ENCODE measurements around the gene ZBTB43. TPM values are rescaled to one million over a fixed set of nuclear protein-coding genes. Genes with fewer than 3 reads are reported as not detected.

Gene ZBTB43
- total RNA-seq, 2 donors from 2014 or later, result 17.4 to 24.2 TPM

GRCh38 chr9:126756876-126757415, 47.9 kb upstream of the ZBTB43 start:
- Mint-ChIP-seq H3K4me3 (no peak overlapping the region), H3K9me3 (no peaks in the 10 kb centered on the region), H3K27ac (no peak overlapping the region), H3K36me3 (ENCODE audit: low read depth) (no peaks in the 10 kb centered on the region), H3K27me3 (ENCODE audit: insufficient read depth) (peaks cover 12% of the 10 kb centered on the region), H3K4me1 (no peaks in the 10 kb centered on the region)
- DNase-seq, result no peak
- no peaks in the 10 kb centered on the region for H3K36me3 ChIP-seq (ENCODE audit: control insufficient read depth, insufficient read depth, low read length)
- H3K27me3 ChIP-seq (ENCODE audit: control insufficient read depth, insufficient read depth, low read length, poor library complexity, severe bottlenecking), result no peaks in the 10 kb centered on the region
- no peaks in the 10 kb centered on the region for H3K4me1 ChIP-seq (ENCODE audit: control insufficient read depth, insufficient read depth, low read length)
- no peak overlapping the region for H3K9ac ChIP-seq (ENCODE audit: extremely low read depth, low read length, poor library complexity, severe bottlenecking)
- no peak overlapping the region for H3K27ac ChIP-seq (ENCODE audit: low read depth, low read length)
- TF ChIP-seq CTCF (conservative IDR thresholded peaks at IDR 0.05), result no peak
- no peaks in the 10 kb centered on the region for H3K9me3 ChIP-seq (ENCODE audit: control insufficient read depth, low read length)
- 85 to 95% methylated on average over 5 to 6 of the region's 6 CpGs for WGBS, 2 experiments (ENCODE audit: insufficient coverage in 1 of 2, insufficient read length in 1 of 2)
- no peak overlapping the region for H3K4me3 ChIP-seq (ENCODE audit: low read length)

DNA sequence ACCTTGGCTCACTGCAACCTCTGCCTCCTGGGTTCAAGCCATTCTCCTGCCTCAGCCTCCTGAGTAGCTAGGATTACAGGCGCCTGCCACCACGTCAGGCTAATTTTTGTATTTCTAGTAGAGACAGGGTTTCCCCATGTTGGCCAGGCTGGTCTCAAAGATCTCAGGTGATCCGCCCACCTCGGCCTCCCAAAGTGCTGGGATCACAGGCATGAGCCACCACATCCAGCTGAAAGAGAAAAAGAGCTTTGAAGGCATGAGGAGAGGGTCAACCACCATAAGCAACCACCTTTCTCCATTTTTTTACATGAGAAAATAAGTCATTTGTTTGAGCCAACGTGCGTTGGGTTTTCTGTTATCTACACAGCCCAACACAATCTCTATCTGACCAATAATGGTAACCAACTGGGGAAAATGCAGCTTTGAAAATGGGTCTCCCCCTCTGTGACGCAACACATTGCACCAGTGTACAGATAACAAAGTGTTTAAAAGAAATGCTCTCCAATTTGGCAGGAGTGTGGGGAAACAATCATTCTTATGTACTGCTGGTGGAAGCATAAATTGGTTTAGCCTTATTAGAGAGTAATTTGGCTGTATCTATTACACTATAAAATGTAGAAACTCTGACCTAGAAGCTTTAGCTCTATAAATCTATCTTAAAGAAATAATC, 45.8 kb upstream of the ZBTB43 start:
- Mint-ChIP-seq H3K4me3 (no peak overlapping the region), H3K27ac (no peak overlapping the region), H3K4me1 (no peaks in the 10 kb centered on the region), H3K36me3 (ENCODE audit: low read depth) (no peaks in the 10 kb centered on the region), H3K9me3 (no peaks in the 10 kb centered on the region), H3K27me3 (ENCODE audit: insufficient read depth) (peaks cover 8% of the 10 kb centered on the region)
- 90 to 100% methylated on average over 2 to 7 of the region's 7 CpGs for WGBS, 2 experiments (ENCODE audit: insufficient coverage in 1 of 2, insufficient read length in 1 of 2)
- H3K27ac ChIP-seq (ENCODE audit: low read depth, low read length), result no peak overlapping the region
- H3K9me3 ChIP-seq (ENCODE audit: control insufficient read depth, low read length), result no peaks in the 10 kb centered on the region
- no peak for TF ChIP-seq CTCF (conservative IDR thresholded peaks at IDR 0.05)
- H3K27me3 ChIP-seq (ENCODE audit: control insufficient read depth, insufficient read depth, low read length, poor library complexity, severe bottlenecking), result no peaks in the 10 kb centered on the region
- H3K36me3 ChIP-seq (ENCODE audit: control insufficient read depth, insufficient read depth, low read length), result no peaks in the 10 kb centered on the region
- DNase-seq, result no peak
- no peak overlapping the region for H3K4me3 ChIP-seq (ENCODE audit: low read length)
- no peaks in the 10 kb centered on the region for H3K4me1 ChIP-seq (ENCODE audit: control insufficient read depth, insufficient read depth, low read length)
- no peak overlapping the region for H3K9ac ChIP-seq (ENCODE audit: extremely low read depth, low read length, poor library complexity, severe bottlenecking)

DNA sequence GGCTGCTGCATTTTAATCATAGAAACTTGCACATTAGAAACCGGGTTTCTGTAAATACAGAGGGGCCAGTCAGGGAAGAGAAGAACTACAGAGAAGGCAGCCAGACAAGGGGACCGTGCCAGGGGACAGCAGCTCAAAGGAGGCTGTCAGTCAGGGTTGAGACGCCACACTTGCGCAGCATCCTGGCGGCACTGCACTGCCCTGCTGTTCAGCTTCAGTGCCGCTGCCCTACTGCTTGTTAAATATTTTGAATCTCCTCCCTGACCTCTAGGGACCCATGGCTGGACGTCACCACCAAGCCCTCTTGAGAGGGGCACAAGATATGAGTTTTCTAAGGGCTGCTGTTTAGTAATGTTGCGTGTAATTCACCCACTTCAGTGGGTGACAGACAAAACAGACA, 43.6 kb upstream of the ZBTB43 start:
- no peaks in the 10 kb centered on the region for H3K27me3 ChIP-seq (ENCODE audit: control insufficient read depth, insufficient read depth, low read length, poor library complexity, severe bottlenecking)
- H3K27me3 Mint-ChIP-seq (ENCODE audit: insufficient read depth), result peaks cover 8% of the 10 kb centered on the region
- 87 to 89% methylated on average over 6 to 8 of the region's 8 CpGs for WGBS, 2 experiments (ENCODE audit: insufficient coverage in 1 of 2, insufficient read length in 1 of 2)
- no peaks in the 10 kb centered on the region for H3K4me1 ChIP-seq (ENCODE audit: control insufficient read depth, insufficient read depth, low read length)
- no peaks in the 10 kb centered on the region for H3K9me3 Mint-ChIP-seq
- no peak for TF ChIP-seq CTCF (conservative IDR thresholded peaks at IDR 0.05)
- H3K27ac Mint-ChIP-seq, result no peak overlapping the region
- no peaks in the 10 kb centered on the region for H3K36me3 ChIP-seq (ENCODE audit: control insufficient read depth, insufficient read depth, low read length)
- H3K4me3 Mint-ChIP-seq, result no peak overlapping the region
- no peak overlapping the region for H3K27ac ChIP-seq (ENCODE audit: low read depth, low read length)
- no peak for DNase-seq
- H3K36me3 Mint-ChIP-seq (ENCODE audit: low read depth), result no peaks in the 10 kb centered on the region
- no peaks in the 10 kb centered on the region for H3K9me3 ChIP-seq (ENCODE audit: control insufficient read depth, low read length)
- H3K4me3 ChIP-seq (ENCODE audit: low read length), result no peak overlapping the region
- no peak overlapping the region for H3K9ac ChIP-seq (ENCODE audit: extremely low read depth, low read length, poor library complexity, severe bottlenecking)
- H3K4me1 Mint-ChIP-seq, result no peaks in the 10 kb centered on the region

Data from endodermal cell (in vitro differentiated cells).